Subcutaneous adipose tissue (tissue), 4 donors: ENCODE measurements around the gene KDM4B. TPM values are rescaled to one million over a fixed set of nuclear protein-coding genes. Genes with fewer than 3 reads are reported as not detected.

Experiments
- total RNA-seq, 4 donors: library from RNA; depleted of rRNA; stranded (reverse); fragments of >200 nt; gene quantifications; one replicate each; pipeline ENCODE4 v1.1.0, GENCODE V29; 2016
- TF ChIP-seq, protein P1 (sequence below): fragments of 450-650 bp; IDR thresholded peaks from one replicate; pipeline ENCODE4 v1.5.1; 2016; ENCODE audit warnings: low read depth, mild to moderate bottlenecking, control low read depth, antibody characterized with exemption, moderate library complexity

KDM4B gene
- total RNA-seq, 4 donors from 2014 or later, result 19.4 to 56.1 (median 28.5) TPM

DNA sequence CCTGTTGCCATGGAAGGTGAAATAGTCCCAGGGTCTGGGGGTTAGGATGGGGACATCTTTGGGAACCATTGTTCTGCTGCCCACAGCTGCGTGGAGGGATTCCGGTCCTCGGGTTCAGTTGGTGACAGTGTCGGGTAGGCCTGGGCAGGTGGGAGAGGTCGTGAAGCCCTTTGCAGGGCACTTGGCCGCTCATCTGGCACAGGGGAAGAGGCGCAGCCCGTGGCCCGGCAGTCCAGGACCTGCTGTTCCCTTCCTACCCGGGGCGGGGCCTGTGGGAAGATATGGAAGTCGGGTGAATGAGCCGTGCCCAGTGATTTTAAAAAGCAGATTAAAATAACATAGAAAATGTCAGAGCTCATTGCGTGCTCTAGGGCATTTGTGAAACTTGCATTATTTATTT is 44.8 kb downstream of the KDM4B start:
- TF ChIP-seq, protein P1, sequence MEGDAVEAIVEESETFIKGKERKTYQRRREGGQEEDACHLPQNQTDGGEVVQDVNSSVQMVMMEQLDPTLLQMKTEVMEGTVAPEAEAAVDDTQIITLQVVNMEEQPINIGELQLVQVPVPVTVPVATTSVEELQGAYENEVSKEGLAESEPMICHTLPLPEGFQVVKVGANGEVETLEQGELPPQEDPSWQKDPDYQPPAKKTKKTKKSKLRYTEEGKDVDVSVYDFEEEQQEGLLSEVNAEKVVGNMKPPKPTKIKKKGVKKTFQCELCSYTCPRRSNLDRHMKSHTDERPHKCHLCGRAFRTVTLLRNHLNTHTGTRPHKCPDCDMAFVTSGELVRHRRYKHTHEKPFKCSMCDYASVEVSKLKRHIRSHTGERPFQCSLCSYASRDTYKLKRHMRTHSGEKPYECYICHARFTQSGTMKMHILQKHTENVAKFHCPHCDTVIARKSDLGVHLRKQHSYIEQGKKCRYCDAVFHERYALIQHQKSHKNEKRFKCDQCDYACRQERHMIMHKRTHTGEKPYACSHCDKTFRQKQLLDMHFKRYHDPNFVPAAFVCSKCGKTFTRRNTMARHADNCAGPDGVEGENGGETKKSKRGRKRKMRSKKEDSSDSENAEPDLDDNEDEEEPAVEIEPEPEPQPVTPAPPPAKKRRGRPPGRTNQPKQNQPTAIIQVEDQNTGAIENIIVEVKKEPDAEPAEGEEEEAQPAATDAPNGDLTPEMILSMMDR, result no peak

- TF ChIP-seq, protein P1, result no peak
Measured at GRCh38 chr19:5014941-5015340, 46.0 kb downstream of the KDM4B start.

DNA sequence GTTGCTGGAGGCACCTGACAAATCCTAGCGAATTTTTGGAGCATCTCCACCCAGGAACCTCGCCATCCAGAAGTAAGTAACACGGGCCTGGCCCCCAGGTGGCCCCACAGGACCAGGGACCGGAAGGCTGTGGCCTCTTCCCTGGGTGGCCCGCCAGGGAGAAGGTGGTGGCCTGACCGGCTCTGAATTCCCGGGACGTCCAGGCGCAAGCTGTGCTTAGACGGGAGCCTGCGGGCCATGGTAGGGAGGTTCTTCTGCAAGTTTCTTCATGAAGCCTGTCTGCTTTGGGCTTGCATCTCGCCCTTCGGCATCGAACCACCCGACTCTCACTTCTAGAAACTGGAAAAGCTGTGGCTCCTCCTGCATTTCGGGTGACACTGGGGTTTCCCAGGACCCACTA is 47.4 kb downstream of the KDM4B start:
- TF ChIP-seq, protein P1, result no peak

- TF ChIP-seq, protein P1, result no peak
Measured at GRCh38 chr19:5016781-5017180, 47.9 kb downstream of the KDM4B start.

- TF ChIP-seq, protein P1, result no peak
Measured at GRCh38 chr19:5017235-5017634, 48.3 kb downstream of the KDM4B start.

DNA sequence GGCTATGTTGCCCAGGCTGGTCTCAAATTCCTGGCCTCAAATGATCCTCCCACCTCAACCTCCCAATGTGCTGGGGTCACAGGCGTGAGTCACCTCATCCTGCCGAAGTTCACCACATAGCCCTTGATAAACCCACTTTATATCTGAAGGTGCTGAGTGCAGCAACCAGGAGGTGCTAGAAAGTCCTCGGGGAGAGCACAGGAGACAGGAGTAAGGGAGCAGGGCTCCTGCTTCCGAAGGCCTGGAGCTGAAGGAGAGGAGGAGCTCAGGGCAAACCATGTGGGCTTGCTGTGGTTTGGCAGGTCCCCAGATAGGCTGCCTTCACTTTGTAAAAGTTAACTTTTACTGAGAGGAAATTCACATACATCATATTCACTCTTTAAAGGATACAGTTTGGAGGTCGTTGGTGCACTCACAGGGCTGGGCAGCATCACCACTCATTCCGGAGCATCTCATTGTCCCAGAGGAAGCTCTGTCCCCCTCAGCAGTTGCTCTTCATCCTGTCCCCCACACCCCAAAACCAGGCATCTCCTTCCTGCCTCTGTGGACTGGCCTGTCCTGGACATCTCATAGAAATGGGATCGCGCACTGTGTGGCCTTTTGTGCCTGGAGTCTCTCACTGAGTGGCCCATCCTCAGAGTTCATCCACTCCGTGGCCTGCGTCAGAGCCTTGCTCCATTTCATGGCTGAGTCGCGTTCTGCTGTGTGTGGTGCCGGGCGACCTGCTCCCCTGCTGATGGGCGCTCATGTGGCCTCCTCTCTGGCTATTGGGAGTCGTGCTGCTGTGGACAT is 49.5 kb downstream of the KDM4B start:
- TF ChIP-seq, protein P1, result no peak

GRCh38 chr19:5020368-5020767 is 51.5 kb downstream of the KDM4B start:
- TF ChIP-seq, protein P1, result no peak
